Neuronal stem cell (in vitro differentiated cells): Measurements from ENCODE around the gene DEFB115.
A peak's percentile ranks its signal among the peaks of the same experiment; 100 is the strongest.

Experiments used
- DNase-seq: peaks from one replicate; pipeline ENCODE4 v3.0.0-alpha.2; 2013; ENCODE audit warnings: low spot score
- H2AFZ ChIP-seq: one replicate; pipeline ENCODE4 v1.6.1; 2013; ENCODE audit warnings: mild to moderate bottlenecking, low read length, inconsistent platforms
- H2AK5ac ChIP-seq: 2 replicates; pipeline ENCODE4 v1.6.1; 2013; ENCODE audit warnings: low read depth, mild to moderate bottlenecking, inconsistent platforms, low read length, moderate library complexity, mixed read lengths
- H2BK120ac ChIP-seq: 2 replicates; pipeline ENCODE4 v1.6.1; 2013; ENCODE audit warnings: low read depth, mild to moderate bottlenecking, inconsistent platforms, low read length, moderate library complexity, mixed read lengths
- H2BK12ac ChIP-seq: one replicate; pipeline ENCODE4 v1.6.1; 2013; ENCODE audit warnings: low read length, inconsistent platforms
- H2BK15ac ChIP-seq: 2 replicates; pipeline ENCODE4 v1.6.1; 2013; ENCODE audit warnings: mild to moderate bottlenecking, low read length, inconsistent platforms, mixed read lengths
- H2BK5ac ChIP-seq: one replicate; pipeline ENCODE4 v1.6.1; 2013; ENCODE audit warnings: inconsistent platforms, mild to moderate bottlenecking, low read length, moderate library complexity
- H3K14ac ChIP-seq: one replicate; pipeline ENCODE4 v1.6.1; 2013; ENCODE audit warnings: low read length, inconsistent platforms
- H3K18ac ChIP-seq: 2 replicates; pipeline ENCODE4 v1.6.1; 2013; ENCODE audit warnings: low read length, inconsistent platforms
- H3K23ac ChIP-seq: 2 replicates; pipeline ENCODE4 v1.6.1; 2013; ENCODE audit warnings: low read depth, mild to moderate bottlenecking, mixed read lengths, low read length, inconsistent platforms; ENCODE audit not compliant: poor library complexity
- H3K27ac ChIP-seq: replicated peaks from 3 replicates; pipeline ENCODE4 v1.5.1; 2013; ENCODE audit warnings: low read length, inconsistent platforms
- H3K27me3 ChIP-seq, 3 experiments: 2 replicates each; pipeline ENCODE4 v1.6.1; 2013; ENCODE audit warnings: low read length in 3 of 3, mild to moderate bottlenecking in 2 of 3, inconsistent platforms in 1 of 3, low read depth in 1 of 3, mixed read lengths in 1 of 3, moderate library complexity in 1 of 3; ENCODE audit not compliant: control insufficient read depth in 3 of 3, insufficient read depth in 3 of 3
- H3K36me3 ChIP-seq, 2 donors: replicated peaks in 1 of 2; 2 replicates each; pipeline ENCODE4 v1.6.1; 2013; ENCODE audit warnings: low read length in 2 of 2; ENCODE audit not compliant: control insufficient read depth in 2 of 2, insufficient read depth in 2 of 2
- H3K4ac ChIP-seq: 2 replicates; pipeline ENCODE4 v1.6.1; 2013; ENCODE audit warnings: inconsistent platforms, mild to moderate bottlenecking, low read length, moderate library complexity
- H3K4me1 ChIP-seq, 2 donors: 1 replicate in 1 of 2; 2 replicates in 1 of 2; pipeline ENCODE4 v1.6.1; 2013; ENCODE audit warnings: low read length in 2 of 2, low read depth in 1 of 2; ENCODE audit not compliant: control insufficient read depth in 2 of 2, insufficient read depth in 1 of 2
- H3K4me2 ChIP-seq: one replicate; pipeline ENCODE4 v1.6.1; 2013; ENCODE audit warnings: mild to moderate bottlenecking, low read length, inconsistent platforms; ENCODE audit not compliant: insufficient read depth, poor library complexity, severe bottlenecking
- H3K4me3 ChIP-seq, 2 donors: 2 replicates each; pipeline ENCODE4 v1.5.1; 2013; ENCODE audit warnings: low read length in 2 of 2, mild to moderate bottlenecking in 2 of 2, inconsistent platforms in 1 of 2, moderate library complexity in 1 of 2
- H3K79me1 ChIP-seq: one replicate; pipeline ENCODE4 v1.6.1; 2013; ENCODE audit warnings: low read depth, mild to moderate bottlenecking, inconsistent platforms, low read length, moderate library complexity
- H3K9ac ChIP-seq: one replicate; pipeline ENCODE4 v1.6.1; 2013; ENCODE audit warnings: mild to moderate bottlenecking, low read depth, low read length, inconsistent platforms; ENCODE audit not compliant: poor library complexity
- H3K9me3 ChIP-seq, 2 donors: replicated peaks in 1 of 2; 2 replicates each; pipeline versions ENCODE3 to v1.6.1; 2013; ENCODE audit warnings: low read length in 2 of 2, mild to moderate bottlenecking in 2 of 2, inconsistent platforms in 1 of 2, low read depth in 1 of 2, mixed read lengths in 1 of 2, moderate library complexity in 1 of 2; ENCODE audit not compliant: control insufficient read depth in 2 of 2, insufficient read depth in 1 of 2
- H4K8ac ChIP-seq: one replicate; pipeline ENCODE4 v1.6.1; 2013; ENCODE audit warnings: low read depth, mild to moderate bottlenecking, inconsistent platforms, low read length, moderate library complexity
- H4K91ac ChIP-seq: one replicate; pipeline ENCODE4 v1.6.1; 2013; ENCODE audit warnings: low read length, low read depth, mild to moderate bottlenecking, inconsistent platforms; ENCODE audit not compliant: poor library complexity
- WGBS, 2 donors: extraction: QIAGEN DNeasy Blood & Tissue Kit; methylation state at CpG; one replicate each; pipeline ENCODE4 v1.1.7; 2013; ENCODE audit warnings: missing lambda C conversion rate in 2 of 2, mixed read lengths in 1 of 2; ENCODE audit not compliant: insufficient read length in 2 of 2, insufficient replicate concordance in 1 of 2; ENCODE audit errors: extremely low coverage in 2 of 2; 5-methylcytosine and 5-hydroxymethylcytosine counted together

Gene DEFB115

GRCh38 chr20:31256959-31257358 is 505 bp upstream of the DEFB115 start:
- Histone ChIP-seq H3K4me1 (no peaks in the 10 kb centered on the region), H2BK120ac (no peak overlapping the region), H3K9me3 (peaks cover 0 to 41% of the 10 kb centered on the region in 2 donors), H3K14ac (no peak overlapping the region), H3K79me1 (no peaks in the 10 kb centered on the region), H3K36me3 (no peaks in the 10 kb centered on the region), H2AFZ (no peak overlapping the region), H3K27me3 (peaks cover 0 to 2% (median 0%) of the 10 kb centered on the region in 3 experiments), H3K4ac (no peak overlapping the region), H3K18ac (no peak overlapping the region), H4K8ac (no peak overlapping the region), H3K4me2 (no peak overlapping the region), H3K9ac (no peak overlapping the region), H4K91ac (no peak overlapping the region), H2BK5ac (no peak overlapping the region), H3K27ac (no peak overlapping the region), H2BK12ac (no peak overlapping the region), H2AK5ac (no peak overlapping the region), H3K4me3 (no peak overlapping the region), H3K23ac (no peak overlapping the region), H2BK15ac (no peak overlapping the region)
- no CpG with 5 or more reads among the region's 3 CpGs for WGBS, 2 donors
- no peak for DNase-seq

GRCh38 chr20:31260326-31260932 is 3.0 kb downstream of the DEFB115 start:
- no peaks in the 10 kb centered on the region for H3K36me3 ChIP-seq
- no peak overlapping the region for H2BK12ac ChIP-seq
- no peak overlapping the region for H2BK120ac ChIP-seq
- no CpG with 5 or more reads among the region's 6 CpGs for WGBS, 2 donors
- H2AK5ac ChIP-seq: no peak overlapping the region
- peaks cover 0 to 37% of the 10 kb centered on the region in 2 donors for H3K9me3 ChIP-seq
- H3K27ac ChIP-seq: no peak overlapping the region
- no peak for DNase-seq
- H3K4ac ChIP-seq: no peak overlapping the region
- H3K79me1 ChIP-seq: no peaks in the 10 kb centered on the region
- H3K9ac ChIP-seq: no peak overlapping the region
- H2BK15ac ChIP-seq: no peak overlapping the region
- H2AFZ ChIP-seq: no peak overlapping the region
- H2BK5ac ChIP-seq: no peak overlapping the region
- no peak overlapping the region for H3K18ac ChIP-seq
- no peaks in the 10 kb centered on the region for H3K4me1 ChIP-seq
- H3K23ac ChIP-seq: no peak overlapping the region
- no peak overlapping the region for H4K8ac ChIP-seq
- H4K91ac ChIP-seq: no peak overlapping the region
- H3K14ac ChIP-seq: no peak overlapping the region
- no peak overlapping the region for H3K4me3 ChIP-seq
- peaks cover 0 to 2% (median 0%) of the 10 kb centered on the region in 3 experiments for H3K27me3 ChIP-seq
- no peak overlapping the region for H3K4me2 ChIP-seq

- no peak overlapping the region for H3K23ac ChIP-seq
- peaks cover 3% of the 10 kb centered on the region for H3K79me1 ChIP-seq
- H3K4me1 ChIP-seq: no peaks in the 10 kb centered on the region
- H2BK5ac ChIP-seq: no peak overlapping the region
- no peak overlapping the region for H2BK15ac ChIP-seq
- no peak overlapping the region for H3K9ac ChIP-seq
- H3K27ac ChIP-seq: no peak overlapping the region
- H2BK120ac ChIP-seq: no peak overlapping the region
- H3K27me3 ChIP-seq: peaks cover 0 to 3% (median 0%) of the 10 kb centered on the region in 3 experiments
- H3K18ac ChIP-seq: no peak overlapping the region
- no peak overlapping the region for H3K4ac ChIP-seq
- DNase-seq: no peak
- H2AK5ac ChIP-seq: no peak overlapping the region
- H3K4me2 ChIP-seq: no peak overlapping the region
- no peaks in the 10 kb centered on the region for H3K36me3 ChIP-seq
- no CpG with 5 or more reads among the region's 20 CpGs for WGBS, 2 donors
- H3K14ac ChIP-seq: no peak overlapping the region
- no peak overlapping the region for H2AFZ ChIP-seq
- no peak overlapping the region for H4K91ac ChIP-seq
- no peak overlapping the region for H2BK12ac ChIP-seq
- H3K9me3 ChIP-seq: peaks cover 0 to 43% of the 10 kb centered on the region in 2 donors
- H4K8ac ChIP-seq: no peak overlapping the region
- H3K4me3 ChIP-seq: peak overlapping the region in 1 of 2 donors; percentile 52
Observed at GRCh38 chr20:31274441-31274840, 17.0 kb downstream of the DEFB115 start.

DNA sequence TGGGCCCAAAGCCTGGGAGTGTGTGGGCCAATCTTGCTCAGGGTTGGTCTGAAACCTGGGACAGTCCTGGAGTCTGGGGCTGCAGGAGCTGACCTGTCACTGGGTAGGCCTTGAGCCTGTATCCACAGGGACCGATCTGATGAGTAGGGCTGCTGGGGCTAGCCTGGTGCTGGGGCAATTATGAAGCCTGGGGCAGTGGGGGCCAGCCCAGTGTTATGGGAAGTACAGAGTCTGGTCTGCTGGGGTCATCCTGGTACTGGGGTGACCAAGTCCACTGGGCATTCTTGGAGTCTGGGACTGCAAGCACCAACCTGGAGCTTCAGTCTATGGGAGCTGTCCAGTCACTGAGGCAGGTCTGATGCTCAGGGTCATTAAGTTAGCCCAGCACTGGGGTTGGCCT is 20.7 kb downstream of the DEFB115 start:
- H2AFZ ChIP-seq: no peak overlapping the region
- H2BK12ac ChIP-seq: no peak overlapping the region
- no peak overlapping the region for H2BK15ac ChIP-seq
- H3K4ac ChIP-seq: no peak overlapping the region
- no peak overlapping the region for H2AK5ac ChIP-seq
- H3K36me3 ChIP-seq: no peaks in the 10 kb centered on the region
- peaks cover 0 to 3% (median 0%) of the 10 kb centered on the region in 3 experiments for H3K27me3 ChIP-seq
- no peak overlapping the region for H3K23ac ChIP-seq
- H3K18ac ChIP-seq: no peak overlapping the region
- H3K9ac ChIP-seq: peak overlapping the region; percentile 16
- DNase-seq: no peak
- H2BK120ac ChIP-seq: no peak overlapping the region
- peaks cover 3% of the 10 kb centered on the region for H3K79me1 ChIP-seq
- H4K91ac ChIP-seq: no peak overlapping the region
- no peak overlapping the region for H3K4me2 ChIP-seq
- H3K4me1 ChIP-seq: no peaks in the 10 kb centered on the region
- WGBS, 2 donors: no CpG with 5 or more reads among the region's 1 CpG
- H3K9me3 ChIP-seq: peaks cover 0 to 30% of the 10 kb centered on the region in 2 donors
- peak overlapping the region in 1 of 2 donors; percentile 32 for H3K4me3 ChIP-seq
- no peak overlapping the region for H3K14ac ChIP-seq
- no peak overlapping the region for H2BK5ac ChIP-seq
- no peak overlapping the region for H4K8ac ChIP-seq
- H3K27ac ChIP-seq: no peak overlapping the region
